SK-N-MC (cell line): ENCODE results near the gene MGAT4D.

Source experiments
- EZH2 ChIP-seq: fragments of 200-600 bp; sonication (generic); IDR thresholded peaks from one replicate; pipeline ENCODE4 v1.6.1; 2017; ENCODE audit warnings: antibody characterized with exemption
- FOXP2 ChIP-seq: optimal IDR thresholded peaks from 2 replicates; pipeline ENCODE3; 2011; ENCODE audit warnings: mild to moderate bottlenecking, moderate library complexity; ENCODE audit not compliant: insufficient read depth; ENCODE audit errors: extremely low read length, control extremely low read depth

GRCh38 chr4:140450352-140450751 is 47.7 kb downstream of the MGAT4D start:
- TF ChIP-seq FOXP2 (no peak), EZH2 (no peak)
